ENCODE measurements around the gene UCHL5.
"Not testable (repeated sequence)": the region's sequence is repeated elsewhere in the genome, so short reads cannot be mapped to it uniquely, and the experiment has no call there.

UCHL5 gene

GRCh38 chr1:193062698-193063463, 3.7 kb upstream of the UCHL5 start:
- no peak for DNase-seq

- DNase-seq: no peak
These were observed 1.8 kb upstream of the UCHL5 start for GRCh38 chr1:193060938-193061337.

DNA sequence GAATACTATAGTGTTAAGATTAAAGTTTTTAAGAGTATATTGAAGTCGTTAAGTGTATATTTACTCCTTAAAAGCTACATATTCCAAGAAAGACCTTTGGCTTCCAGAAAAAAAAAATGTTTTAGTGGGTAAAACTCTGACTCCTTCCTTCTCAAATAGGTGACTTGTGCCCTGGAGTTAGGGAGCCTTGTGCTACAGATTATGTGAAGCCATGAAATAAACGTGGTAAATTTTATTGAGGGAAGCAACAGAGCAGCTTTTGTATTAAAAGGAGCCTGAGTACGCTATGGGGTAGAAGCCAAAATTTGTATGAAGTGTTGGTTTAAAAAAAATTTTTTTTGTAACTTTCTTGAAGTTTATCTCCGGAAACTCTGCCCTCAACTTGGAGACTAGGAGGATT, 1.2 kb upstream of the UCHL5 start:
- DNase-seq: no peak

GRCh38 chr1:193060115-193060403, 899 bp upstream of the UCHL5 start:
- DNase-seq: no peak

GRCh38 chr1:193058529-193059281, 455 bp downstream of the UCHL5 start:
- DNase-seq: peak; percentile 42

- no peak for DNase-seq
These were observed 4.9 kb downstream of the UCHL5 start for GRCh38 chr1:193054169-193054675.

- not testable (repeated sequence) for DNase-seq
These were observed 10.2 kb downstream of the UCHL5 start for GRCh38 chr1:193048913-193049312.

DNA sequence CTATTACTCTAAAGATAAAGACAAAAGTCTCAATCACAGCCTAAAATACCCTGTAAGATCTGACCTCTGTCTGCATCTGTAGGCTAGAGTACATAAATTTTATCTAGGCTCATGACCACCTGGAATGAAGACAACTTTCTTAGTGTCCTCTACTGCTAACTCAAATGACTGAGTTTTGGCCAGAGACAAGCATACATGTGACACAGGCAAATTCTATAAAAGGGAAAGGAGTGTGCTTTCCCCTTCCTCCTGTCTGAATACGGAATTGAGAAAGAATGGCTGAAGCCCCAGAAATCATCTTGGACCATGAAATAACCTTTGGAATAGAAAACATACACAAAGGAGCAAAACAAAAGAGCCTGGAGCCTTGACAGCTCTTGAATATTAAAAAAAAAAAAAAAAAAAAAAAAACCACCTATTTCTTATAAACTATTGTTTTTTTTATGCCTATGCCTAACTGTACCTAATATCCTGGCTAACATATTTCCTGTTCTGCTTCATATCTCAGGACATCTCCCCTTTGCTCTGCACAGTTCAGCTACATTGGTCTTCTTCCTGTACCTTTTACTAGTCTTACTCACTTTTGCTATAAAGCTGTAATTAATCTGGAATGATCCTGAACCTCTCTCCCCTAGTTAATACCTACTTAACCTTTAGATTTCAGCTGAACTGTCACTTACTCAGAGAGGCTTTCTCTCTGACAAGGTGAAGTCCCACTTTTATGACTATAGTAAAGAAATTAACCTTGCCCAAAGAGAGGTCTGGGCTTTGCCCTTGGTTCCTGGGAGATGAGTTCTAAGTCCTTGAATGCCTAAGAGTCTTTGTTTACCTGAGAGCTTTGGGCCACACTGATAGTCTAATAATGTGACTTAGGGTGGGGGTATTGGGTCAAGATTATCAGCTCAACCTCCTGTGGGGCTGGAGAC, 16.1 kb downstream of the UCHL5 start:
- no peak for DNase-seq

DNA sequence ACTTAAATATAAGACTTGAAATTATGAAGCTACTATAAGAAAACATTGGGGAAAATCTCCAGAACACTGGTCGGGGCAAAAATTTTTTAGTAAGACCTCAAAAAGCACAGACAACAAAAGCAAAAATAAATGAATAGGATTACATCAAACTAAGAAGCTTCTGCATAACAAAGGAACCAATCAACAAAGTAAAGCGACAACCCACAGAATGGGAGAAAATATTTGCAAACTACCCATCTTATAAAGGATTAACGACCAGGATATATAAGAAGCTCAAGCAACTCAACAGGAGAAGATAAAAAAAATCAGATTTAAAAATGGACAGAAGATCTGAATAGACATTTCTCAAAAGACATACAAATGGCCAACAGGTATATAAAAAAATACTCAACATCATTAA, 19.1 kb downstream of the UCHL5 start:
- DNase-seq: no peak

- DNase-seq: no peak
These were observed 22.7 kb downstream of the UCHL5 start for GRCh38 chr1:193036337-193037047.

DNA sequence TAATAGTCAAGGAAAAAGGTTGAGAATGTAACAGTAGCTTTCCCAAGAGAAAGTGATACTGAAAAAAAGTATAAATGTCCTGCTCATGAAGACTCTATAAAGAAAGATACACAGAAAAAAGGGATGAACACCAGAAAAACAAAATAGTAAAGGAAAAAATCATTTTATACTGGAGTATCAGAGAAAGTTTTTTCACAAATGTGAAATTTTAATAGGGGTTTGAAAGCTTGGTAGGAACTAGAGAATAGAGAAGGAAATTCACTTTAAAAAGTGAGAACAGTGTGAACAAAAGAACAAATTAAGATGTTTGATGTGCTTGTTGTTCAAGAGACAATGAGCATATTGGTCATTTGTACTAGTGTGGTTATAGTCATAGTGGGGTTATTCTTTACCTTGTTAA, 25.6 kb downstream of the UCHL5 start:
- DNase-seq: no peak

DNA sequence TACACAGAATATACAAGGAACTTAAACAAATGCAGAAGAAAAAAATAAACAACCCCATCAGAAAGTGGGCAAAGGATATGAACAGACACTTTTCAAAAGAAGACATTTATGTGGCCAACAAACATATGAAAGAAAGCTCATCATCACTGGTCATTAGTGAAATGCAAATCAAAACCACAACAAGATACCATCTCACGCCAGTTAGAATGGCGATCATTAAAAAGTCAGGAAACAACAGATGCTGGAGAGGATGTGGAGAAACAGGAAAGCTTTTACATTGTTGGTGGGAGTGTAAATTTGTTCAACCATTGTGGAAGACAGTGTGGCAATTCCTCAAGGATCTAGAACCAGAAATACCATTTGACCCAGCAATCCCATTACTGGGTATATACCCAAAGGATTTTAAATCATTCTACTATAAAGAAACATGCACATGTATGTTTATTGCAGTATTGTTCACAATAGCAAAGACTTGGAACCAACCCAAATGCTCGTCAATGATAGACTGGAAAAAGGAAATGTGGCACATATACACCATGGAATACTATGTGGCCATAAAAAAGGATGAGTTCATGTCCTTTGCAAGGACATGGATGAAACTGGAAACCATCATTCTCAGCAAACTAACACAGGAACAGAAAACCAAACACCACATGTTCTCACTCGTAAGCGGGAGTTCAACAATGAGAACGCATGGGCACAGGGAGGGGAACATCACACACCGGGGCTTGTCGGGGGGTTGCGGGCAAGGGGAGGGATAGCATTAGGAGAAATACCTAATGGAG, 26.3 kb downstream of the UCHL5 start:
- DNase-seq: not testable (repeated sequence)

DNA sequence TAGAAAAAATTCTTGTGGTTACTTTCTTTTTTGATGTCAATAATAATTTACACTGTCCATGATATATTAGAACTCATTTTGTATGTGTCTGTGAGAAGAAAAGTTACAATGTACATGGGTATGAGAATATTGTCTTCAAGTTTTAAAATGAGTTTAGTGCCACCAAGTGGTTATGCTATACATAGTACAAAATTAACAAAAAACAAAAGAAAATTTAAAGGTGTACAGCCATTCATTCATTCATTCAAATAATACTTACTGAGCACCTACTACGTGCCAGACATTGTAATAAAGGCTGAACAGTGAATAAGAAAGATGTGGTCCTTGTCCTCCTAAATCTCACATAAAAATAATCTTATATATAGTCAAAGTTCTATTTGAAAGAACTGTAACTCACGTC, 27.7 kb downstream of the UCHL5 start:
- no peak for DNase-seq

GRCh38 chr1:193030280-193030679, 28.9 kb downstream of the UCHL5 start:
- DNase-seq: no peak

GRCh38 chr1:193025218-193025617, 33.9 kb downstream of the UCHL5 start:
- DNase-seq: no peak

DNA sequence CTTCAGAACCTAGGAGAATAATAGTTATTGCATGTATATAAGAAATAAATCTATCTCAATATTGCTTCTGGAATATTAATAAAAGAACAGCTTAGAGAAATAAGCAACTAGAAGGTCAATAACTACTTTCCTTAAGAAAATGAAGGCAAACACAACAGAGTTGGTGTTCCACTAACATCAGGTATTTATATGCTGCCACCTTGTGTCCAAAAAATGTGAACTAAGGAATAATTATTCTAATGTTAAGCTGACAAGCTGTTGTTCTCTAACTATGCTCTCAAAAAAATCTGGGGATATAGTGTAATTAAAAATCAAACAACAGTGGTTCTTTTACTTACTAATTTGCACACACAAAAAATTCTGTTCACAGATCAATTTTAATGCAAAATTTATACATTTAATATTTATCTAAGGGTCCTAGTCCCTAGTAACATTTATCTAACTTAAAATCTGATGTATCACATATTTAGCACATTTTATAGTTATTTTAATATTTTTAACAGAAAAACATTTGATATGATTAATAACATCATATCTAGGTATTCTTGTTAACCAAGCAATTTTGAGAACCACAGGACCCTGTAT, 39.6 kb downstream of the UCHL5 start:
- DNase-seq: peak; percentile 29

DNA sequence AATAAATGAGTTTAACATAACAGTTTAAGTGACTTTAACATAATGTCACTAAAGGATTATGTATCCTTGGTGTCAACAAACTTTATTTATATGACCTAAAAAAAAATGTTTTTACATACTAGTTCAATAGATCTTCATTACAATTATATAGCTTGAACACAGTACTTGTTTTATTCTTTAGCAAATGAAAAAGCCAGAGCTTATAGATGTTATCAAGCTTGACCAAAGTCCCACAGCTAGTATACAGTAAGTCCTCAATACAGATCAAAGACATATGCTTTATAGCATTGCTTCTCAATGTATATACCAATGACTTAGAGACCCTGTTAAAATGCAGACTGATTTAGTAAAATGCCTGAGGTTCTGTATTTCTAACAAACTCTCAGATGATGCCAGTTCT, 42.4 kb downstream of the UCHL5 start:
- no peak for DNase-seq

DNA sequence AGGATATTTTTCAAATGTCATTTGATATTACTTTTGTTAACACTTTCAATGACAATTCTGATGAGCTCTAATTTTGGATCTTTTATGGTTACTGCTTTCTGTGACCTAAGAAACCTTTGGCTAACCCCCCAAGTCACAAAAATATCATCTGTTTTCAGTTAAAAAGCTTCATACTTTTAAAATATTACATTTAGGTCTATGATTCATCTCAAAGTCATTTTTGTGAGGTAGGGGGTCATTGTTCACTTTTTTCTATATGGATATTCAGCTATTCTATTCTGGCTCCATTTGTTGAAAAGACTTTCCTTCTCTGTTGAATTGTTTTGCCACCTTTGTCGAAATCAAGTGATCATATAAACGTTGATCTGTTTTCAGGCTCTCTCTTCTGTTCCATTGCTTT, 44.8 kb downstream of the UCHL5 start:
- DNase-seq: no peak

DNA sequence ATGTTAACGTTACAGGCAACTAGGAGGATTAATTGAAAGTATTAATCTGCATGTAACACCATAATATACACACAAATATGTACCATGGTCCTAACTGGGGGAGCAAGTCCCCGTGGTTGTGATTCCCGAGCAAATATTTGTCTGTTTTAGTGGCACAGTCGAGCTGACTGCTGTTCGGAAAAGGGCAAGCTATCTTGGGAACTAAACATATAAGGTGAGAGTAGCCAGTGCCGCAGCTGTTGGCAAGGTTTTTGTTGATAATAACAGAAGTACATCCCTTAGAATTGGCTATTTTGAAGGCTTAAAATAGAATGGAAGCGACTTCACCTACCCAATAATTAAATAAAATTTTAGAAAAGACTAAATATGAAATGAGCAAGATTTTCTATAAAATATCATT, 45.5 kb downstream of the UCHL5 start:
- DNase-seq: no peak

GRCh38 chr1:193013005-193013404, 46.2 kb downstream of the UCHL5 start:
- DNase-seq: no peak

- DNase-seq: no peak
These were observed 47.8 kb downstream of the UCHL5 start for GRCh38 chr1:193011406-193011805.

Data from central memory CD4-positive, alpha-beta T cell (primary cell).